ENCODE results near the gene CCDC102A.
"Not testable (repeated sequence)": the region's sequence is repeated elsewhere in the genome, so short reads cannot be mapped to it uniquely, and the experiment has no call there.

Gene CCDC102A

DNA sequence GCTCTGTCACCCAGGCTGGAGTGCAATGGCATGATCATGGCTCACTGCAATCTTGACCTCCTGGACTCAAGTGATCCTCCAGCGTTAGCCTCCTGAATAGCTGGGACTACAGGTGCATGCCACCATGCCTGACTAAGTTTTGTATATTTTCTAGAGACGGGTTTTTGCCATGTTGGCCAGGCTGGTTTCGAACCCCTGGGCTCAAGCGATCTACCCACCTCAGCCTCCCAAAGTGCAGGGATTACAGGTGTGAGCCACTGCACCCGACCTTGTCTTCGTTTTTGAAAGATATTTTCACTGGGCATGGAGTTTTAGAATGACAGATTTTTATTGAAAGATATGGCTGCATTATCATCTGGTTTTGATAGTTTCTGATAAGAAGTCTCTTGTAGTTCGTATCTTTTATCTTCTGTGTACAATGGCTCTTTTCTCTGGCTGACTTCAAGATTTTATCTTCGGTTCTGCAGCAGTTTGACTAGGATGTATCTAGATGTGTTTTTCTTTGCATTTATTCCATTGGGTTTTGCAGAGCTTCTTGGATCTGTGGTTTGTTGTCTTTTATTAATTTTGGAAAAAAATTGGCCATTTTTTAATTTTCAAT, 20.7 kb upstream of the CCDC102A start:
- no peak overlapping the region for H3K4me3 ChIP-seq (ENCODE audit: low read depth, low read length)
- DNase-seq (ENCODE audit: low read depth) = no peak
- TF ChIP-seq, protein P1, sequence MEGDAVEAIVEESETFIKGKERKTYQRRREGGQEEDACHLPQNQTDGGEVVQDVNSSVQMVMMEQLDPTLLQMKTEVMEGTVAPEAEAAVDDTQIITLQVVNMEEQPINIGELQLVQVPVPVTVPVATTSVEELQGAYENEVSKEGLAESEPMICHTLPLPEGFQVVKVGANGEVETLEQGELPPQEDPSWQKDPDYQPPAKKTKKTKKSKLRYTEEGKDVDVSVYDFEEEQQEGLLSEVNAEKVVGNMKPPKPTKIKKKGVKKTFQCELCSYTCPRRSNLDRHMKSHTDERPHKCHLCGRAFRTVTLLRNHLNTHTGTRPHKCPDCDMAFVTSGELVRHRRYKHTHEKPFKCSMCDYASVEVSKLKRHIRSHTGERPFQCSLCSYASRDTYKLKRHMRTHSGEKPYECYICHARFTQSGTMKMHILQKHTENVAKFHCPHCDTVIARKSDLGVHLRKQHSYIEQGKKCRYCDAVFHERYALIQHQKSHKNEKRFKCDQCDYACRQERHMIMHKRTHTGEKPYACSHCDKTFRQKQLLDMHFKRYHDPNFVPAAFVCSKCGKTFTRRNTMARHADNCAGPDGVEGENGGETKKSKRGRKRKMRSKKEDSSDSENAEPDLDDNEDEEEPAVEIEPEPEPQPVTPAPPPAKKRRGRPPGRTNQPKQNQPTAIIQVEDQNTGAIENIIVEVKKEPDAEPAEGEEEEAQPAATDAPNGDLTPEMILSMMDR (IDR thresholded peaks at IDR 0.05; ENCODE audit: insufficient read depth, low read depth, low read length, missing control alignments) = no peak

DNA sequence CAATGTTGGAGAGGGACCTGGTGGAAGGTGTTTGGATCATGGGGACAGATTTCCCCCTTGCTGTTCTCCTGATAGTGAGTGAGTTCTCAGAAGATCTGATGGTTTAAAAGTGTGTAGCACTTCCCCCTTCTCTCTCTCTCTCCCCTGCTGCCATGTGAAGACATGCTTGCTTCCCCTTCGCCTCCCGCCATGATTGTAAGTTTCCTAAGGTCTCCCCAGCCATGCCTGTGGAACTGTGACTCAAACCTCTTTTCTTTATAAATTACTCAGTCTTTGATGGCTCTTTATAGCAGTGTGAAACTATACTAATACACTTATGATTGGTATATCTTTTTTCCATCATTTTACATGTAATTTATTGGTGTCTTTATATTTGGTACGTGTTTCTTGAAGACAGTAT, 19.5 kb upstream of the CCDC102A start:
- no peak overlapping the region for H3K4me3 ChIP-seq (ENCODE audit: low read depth, low read length)

DNA sequence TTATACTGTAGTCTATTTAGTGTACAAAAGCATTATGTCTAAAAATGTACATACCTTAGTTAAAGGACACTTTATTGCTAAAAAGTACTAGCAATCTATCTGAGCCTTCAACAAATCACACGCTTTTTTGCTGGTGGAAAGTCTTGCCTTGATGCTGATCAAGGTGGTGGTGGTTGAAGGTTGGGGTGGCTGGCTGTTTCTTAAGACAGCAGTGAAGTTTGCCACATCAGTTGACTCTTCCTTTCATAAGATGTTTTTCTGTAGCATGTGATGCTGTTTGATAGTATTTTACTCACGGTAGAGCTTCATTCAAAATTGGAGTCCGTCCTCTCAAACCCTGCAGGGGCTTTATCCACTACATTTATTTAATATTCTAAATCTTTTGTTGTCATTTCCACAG, 14.7 kb upstream of the CCDC102A start:
- no peak overlapping the region for H3K4me3 ChIP-seq (ENCODE audit: low read depth, low read length)
- TF ChIP-seq, protein P1 (IDR thresholded peaks at IDR 0.05; ENCODE audit: insufficient read depth, low read depth, low read length, missing control alignments) = no peak
- DNase-seq (ENCODE audit: low read depth) = no peak

More for the DNA sequence above, 19.5 kb upstream of the CCDC102A start:
- no peak for DNase-seq (ENCODE audit: low read depth)
- TF ChIP-seq, protein P1 (IDR thresholded peaks at IDR 0.05; ENCODE audit: insufficient read depth, low read depth, low read length, missing control alignments) = no peak

DNA sequence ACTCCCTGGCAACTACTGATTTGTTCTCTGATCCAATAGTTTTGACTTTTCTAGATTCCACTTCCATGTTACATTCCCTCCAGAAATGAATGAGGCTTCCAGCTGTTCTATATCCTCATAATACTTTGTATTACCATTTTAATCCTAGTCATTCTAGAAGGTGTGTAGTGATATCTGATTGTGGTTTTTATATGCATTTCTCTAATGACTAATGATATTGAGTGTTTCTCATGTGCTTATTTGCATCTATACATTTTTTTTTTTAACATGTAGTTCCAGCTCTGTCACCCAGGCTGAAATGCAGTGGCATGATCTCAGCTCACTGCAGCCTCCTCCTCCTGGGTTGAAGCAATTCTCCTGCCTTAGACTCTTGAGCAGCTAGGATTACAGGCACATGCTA, 13.4 kb upstream of the CCDC102A start:
- no peak overlapping the region for H3K4me3 ChIP-seq (ENCODE audit: low read depth, low read length)
- no peak for DNase-seq (ENCODE audit: low read depth)
- TF ChIP-seq, protein P1 (IDR thresholded peaks at IDR 0.05; ENCODE audit: insufficient read depth, low read depth, low read length, missing control alignments) = no peak

DNA sequence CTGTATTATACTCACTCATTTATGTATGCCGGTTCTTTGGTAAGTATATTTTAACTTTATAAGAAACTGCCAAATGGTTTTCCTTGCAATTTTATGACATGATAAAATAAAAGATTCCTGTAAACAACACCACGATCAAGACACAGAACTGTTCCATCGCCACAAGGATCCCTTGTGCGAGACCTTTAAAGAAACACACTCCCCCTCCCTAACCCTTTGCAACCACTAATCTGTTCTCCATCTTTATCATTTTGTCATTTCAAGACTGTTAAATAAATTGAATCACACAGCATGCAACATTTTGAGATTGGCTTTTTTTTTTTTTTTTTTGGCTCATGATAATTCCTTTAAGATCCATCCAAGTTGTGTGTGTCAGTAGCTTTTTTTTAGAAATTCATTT, 12.0 kb upstream of the CCDC102A start:
- H3K4me3 ChIP-seq (ENCODE audit: low read depth, low read length) = no peak overlapping the region
- no peak for DNase-seq (ENCODE audit: low read depth)
- TF ChIP-seq, protein P1 (IDR thresholded peaks at IDR 0.05; ENCODE audit: insufficient read depth, low read depth, low read length, missing control alignments) = no peak

DNA sequence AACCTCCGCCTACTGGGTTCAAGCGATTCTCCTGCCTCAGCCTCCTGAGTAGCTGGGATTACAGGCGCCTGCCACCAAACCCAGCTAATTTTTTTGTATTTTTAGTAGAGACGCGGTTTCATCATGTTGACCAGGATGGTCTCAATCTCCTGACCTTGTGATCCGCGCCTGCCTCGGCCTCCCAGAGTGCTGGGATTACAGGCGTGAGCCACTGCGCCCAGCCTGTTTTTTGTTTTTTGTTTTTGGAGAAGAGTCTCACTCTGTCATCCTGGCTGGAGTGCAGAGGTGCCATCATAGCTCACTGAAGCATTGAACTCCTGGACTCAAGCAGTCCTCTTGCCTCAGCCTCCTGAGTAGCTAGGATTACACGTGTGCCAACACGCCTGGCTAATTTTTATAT, 11.2 kb upstream of the CCDC102A start:
- not testable (repeated sequence) for H3K4me3 ChIP-seq (ENCODE audit: low read depth, low read length); DNase-seq (ENCODE audit: low read depth)

DNA sequence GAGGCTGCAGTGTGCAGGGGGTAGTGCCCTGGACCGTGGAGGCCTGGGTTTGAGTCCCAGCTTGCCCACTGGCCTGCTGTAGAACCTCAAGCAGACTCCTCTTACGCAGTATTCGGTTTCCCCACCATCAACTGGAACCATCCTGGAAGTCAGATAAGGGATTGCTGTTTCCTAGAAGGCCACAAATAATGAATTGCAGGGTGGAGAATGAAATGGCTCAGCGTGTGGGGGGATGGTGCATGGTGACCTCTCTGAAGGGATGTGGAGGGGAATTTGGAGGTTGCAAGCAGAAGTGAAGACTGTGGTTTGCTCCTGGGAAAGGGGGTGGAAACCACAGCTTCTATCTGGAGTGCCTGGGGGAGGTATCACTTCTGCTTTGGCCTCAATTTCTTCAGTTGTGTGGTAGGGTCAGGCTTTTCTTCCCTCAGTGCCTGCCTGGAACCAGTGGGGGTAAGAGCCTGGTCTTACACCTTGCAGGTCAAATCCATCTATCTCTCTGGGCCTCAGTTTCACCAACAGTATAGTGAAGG, 7.8 kb upstream of the CCDC102A start:
- peak; percentile 96 for DNase-seq (ENCODE audit: low read depth)
- peak overlapping the region; percentile 95 for H3K4me3 ChIP-seq (ENCODE audit: low read depth, low read length)
- TF ChIP-seq, protein P1 (IDR thresholded peaks at IDR 0.05; ENCODE audit: insufficient read depth, low read depth, low read length, missing control alignments) = no peak

Data from GM12865 (cell line).